Measurements from ENCODE around the gene MAGEB4. TPM values are rescaled to one million over a fixed set of nuclear protein-coding genes. Genes with fewer than 3 reads are reported as not detected.
"Not testable (repeated sequence)": the region's sequence is repeated elsewhere in the genome, so short reads cannot be mapped to it uniquely, and the experiment has no call there.

MAGEB4 gene, protein sequence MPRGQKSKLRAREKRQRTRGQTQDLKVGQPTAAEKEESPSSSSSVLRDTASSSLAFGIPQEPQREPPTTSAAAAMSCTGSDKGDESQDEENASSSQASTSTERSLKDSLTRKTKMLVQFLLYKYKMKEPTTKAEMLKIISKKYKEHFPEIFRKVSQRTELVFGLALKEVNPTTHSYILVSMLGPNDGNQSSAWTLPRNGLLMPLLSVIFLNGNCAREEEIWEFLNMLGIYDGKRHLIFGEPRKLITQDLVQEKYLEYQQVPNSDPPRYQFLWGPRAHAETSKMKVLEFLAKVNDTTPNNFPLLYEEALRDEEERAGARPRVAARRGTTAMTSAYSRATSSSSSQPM
- not detected for polyA plus RNA-seq (ENCODE audit: insufficient read length in 12 of 12)
- long read RNA-seq, donor 1 = 0 reads
- long read RNA-seq, donor 2 = 0 reads
- long read RNA-seq, donor 3 = 0 reads
- long read RNA-seq, donor 4 = 0 reads
- long read RNA-seq, donor 5 = 0 reads
- long read RNA-seq, donor 6 = 0 reads
- long read RNA-seq, donor 7 = 0 reads
- long read RNA-seq, donor 8 = 0 reads
- long read RNA-seq, donor 9 = 0 reads
- long read RNA-seq, donor 10 = 0 reads
- long read RNA-seq, donor 11 = 0 reads

DNA sequence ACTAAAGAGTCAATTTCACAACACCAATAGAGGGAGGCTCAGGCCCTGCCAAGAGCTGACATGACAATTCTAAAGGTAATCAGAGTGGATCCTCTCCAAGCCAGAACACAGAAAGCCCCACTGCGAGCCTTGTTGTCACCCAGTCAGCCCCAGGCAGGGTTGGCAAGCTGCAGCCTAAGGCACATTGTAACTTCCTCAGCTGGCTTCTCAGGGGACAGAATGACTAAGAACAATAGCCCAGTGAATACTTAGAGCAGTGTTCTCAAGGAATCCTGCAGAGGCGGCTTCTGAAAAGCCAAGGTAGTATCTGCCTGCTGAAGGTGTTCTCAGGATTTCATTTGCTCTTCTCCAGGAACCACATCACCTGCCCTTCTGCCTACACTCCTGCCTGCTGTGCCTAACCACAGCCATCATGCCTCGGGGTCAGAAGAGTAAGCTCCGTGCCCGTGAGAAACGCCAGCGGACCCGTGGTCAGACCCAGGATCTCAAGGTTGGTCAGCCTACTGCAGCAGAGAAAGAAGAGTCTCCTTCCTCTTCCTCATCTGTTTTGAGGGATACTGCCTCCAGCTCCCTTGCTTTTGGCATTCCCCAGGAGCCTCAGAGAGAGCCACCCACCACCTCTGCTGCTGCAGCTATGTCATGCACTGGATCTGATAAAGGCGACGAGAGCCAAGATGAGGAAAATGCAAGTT, at the start of gene MAGEB4:
Gene MAGEB4, plus strand, starts transcription at position 277 of the 692 bp plus-strand sequence. Its CDS starts 136 bp downstream, at position 413.
- no peak for DNase-seq

DNA sequence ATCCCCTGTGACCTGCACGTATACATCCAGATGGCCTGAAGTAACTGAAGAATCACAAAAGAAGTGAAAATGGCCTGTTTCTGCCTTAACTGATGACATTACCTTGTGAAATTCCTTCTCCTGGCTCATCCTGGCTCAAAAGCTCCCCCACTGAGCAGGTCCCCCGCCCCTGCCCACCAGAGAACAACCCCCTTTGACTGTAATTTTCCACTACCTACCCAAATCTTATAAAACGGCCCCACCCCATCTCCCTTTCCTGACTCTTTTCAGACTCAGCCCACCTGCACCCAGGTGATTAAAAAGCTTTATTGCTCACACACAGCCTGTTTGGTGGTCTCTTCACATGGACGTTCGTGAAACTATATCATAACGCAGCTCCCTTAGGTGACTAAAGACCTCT, 47.9 kb upstream of the MAGEB4 start:
- DNase-seq = not testable (repeated sequence)

DNA sequence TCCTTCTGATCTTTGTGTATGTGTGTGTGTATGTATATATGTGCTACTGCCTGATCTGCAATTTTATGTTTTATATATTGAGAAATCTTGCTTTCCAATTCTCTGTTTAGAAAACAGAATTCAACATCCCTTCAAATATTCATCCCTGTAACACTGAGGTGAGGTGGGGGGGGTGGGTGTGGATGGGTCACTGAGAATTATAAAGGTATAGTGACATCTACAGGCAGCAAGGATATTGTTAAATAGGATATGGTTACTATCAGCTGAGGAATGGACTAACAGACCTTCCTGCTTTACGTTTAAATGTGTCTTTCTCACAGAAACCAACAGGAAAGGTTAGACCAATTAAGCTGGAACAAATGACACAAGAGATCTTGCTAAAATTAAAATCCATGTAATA, 45.5 kb upstream of the MAGEB4 start:
- DNase-seq = peak; percentile 5

DNA sequence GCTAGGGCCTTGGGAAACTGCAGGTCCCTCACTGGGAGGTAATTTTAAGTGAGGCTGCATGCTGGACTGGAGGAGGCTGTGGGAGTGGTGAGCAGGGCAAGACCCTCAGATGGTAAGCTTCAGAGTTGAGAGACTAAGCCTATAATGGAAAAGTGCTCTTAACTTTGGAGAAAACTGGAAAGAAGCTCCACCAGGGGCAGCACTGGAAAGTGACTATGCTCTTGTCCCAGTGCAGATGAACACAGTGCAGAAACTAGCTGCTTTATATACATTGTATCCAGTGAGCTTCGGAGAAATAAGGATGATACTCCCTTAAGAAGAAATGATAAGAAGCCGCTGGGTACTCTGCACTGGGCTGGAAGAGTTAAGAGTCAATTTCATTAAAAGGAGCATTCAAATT, 29.6 kb upstream of the MAGEB4 start:
- no peak for DNase-seq

DNA sequence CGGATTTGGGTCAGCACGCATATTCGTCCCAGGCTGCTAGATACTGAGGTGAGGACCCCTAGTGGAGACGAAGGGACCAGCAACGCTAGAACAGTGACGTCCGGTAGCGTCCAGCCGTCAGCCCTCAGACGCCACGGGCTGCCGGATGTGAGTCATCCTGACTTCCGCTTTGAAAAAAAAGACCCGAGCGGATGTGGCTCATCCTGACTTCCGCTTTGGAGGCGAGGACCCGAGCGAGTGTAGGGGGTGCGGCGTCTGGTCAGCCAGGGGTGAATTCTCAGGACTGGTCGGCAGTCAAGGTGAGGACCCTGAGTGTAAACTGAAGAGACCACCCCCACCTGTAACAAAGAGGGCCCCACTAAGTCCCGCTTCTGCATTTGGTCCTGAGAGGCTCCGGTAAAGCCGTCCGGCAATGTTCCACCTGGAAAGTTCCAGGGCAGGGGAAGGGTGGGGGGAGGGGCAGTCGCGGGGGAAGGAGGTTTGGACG, 26.4 kb upstream of the MAGEB4 start, which contains the start of gene MAGEB2:
Gene MAGEB2, plus strand, starts transcription at position 207 of the 487 bp plus-strand sequence. CDS start 3,018 bp downstream, outside the sequence.
- DNase-seq = no peak

DNA sequence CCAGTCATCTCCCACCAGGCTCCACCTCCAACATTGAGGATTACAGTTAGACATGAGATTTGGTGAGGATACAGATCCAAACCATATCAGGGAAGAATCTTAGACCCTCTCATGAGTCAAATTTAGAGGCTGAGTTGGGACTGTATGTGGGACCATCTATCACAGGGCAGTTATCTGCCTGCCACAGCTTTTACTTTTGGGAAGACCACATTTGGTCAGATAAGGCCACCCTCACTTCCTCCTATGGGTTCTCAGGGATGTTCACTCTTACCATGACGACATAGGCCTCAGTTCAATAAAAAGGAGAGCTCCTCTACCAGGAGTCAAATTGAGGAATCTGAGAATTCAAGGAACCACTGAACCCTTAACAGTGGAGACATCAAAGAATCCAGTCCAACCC, 24.3 kb upstream of the MAGEB4 start:
- no peak for DNase-seq

DNA sequence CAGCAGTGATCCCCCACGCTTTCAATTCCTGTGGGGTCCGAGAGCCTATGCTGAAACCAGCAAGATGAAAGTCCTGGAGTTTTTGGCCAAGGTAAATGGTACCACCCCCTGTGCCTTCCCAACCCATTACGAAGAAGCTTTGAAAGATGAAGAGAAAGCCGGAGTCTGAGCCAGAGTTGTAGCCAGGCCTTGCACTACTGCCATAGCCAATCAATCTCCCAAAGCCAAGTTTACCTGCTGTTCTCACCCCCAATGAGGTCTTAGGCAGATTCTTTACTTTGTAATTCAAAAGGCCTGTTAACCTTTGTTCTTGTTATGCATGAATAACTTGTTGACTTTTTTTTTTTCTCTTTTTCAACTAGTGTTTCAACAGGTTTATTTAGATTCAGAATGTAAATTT, 22.4 kb upstream of the MAGEB4 start:
- DNase-seq = no peak

DNA sequence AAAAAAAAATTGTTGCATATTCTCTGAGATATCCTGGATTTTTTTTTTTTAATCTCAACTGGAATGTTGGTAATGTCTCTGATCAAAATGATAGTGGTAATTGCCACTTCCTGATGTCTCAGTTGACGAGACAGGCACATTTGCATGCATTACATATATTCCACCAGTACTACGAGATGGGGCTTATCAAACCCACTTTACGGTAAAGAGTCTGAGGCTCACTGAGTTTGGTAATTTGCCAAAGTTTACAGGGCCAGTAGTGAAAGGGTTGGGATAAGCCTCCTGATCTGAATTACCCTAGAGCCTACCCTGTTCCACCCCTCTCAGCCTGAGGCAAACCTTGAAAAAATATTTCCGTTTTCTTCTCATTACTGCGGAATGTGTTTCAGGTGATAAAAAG, 21.1 kb upstream of the MAGEB4 start:
- no peak for DNase-seq

DNA sequence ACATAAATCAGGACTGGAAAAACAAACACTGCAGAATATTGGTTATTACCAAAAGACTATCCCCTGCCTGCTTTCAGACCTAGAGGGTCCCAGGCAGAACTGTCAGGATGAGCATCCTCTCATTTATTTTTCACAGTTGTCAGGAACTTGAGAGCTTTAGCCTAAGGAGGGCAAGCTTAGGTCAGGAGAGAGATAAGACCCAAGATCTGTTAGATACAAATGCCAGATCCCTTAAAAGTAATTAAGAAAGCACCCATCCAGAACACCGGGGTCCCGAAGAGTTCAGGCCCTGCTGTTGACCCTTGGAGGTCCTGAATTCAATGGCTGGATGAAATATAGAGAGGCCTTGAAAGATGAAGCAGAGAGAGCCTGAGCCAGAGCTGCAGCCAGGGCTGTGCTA, 17.3 kb upstream of the MAGEB4 start:
- no peak for DNase-seq

DNA sequence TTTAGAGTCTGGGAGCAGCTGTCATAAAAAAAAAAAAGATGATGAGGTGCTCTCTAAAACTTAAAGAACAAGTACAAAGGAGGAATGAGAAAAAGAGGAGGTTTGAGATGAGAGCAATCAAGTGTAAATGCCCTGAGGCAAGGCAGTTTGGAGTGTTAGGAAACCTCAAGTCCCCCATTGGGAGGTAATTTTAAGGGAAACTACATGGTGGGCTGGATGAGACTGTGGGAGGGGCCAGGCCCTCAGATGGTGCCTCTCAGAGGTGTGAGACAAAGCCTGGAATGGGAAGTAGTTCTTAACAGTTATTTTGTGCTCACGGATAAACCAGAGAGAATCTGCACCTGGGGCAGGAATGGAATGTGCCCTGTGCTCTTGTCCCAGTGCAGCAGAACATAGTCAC, 13.3 kb upstream of the MAGEB4 start:
- DNase-seq = no peak

DNA sequence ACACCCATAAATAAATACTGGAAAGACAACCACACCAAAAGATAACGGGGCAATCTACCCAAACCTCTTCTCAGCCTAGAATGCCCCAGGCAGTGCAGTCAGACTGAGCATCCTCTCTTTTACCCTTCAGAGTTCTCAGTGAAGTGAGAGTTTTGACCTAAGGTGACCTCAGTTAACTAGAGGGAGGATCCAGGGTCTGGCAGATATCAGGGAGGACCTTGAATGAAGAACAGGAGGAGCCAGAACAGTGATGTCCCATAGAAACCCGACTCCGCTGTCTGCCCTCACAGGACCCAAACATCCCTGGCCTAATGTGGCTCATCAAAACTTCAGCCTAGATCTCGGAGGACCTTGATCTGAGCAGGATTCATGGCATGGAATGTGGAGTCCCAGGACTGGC, 11.4 kb upstream of the MAGEB4 start, which contains the start of gene MAGEB3:
Gene MAGEB3, plus strand, starts transcription at position 263 of the 400 bp plus-strand sequence. CDS start 5,268 bp downstream, outside the sequence.
- no peak for DNase-seq

DNA sequence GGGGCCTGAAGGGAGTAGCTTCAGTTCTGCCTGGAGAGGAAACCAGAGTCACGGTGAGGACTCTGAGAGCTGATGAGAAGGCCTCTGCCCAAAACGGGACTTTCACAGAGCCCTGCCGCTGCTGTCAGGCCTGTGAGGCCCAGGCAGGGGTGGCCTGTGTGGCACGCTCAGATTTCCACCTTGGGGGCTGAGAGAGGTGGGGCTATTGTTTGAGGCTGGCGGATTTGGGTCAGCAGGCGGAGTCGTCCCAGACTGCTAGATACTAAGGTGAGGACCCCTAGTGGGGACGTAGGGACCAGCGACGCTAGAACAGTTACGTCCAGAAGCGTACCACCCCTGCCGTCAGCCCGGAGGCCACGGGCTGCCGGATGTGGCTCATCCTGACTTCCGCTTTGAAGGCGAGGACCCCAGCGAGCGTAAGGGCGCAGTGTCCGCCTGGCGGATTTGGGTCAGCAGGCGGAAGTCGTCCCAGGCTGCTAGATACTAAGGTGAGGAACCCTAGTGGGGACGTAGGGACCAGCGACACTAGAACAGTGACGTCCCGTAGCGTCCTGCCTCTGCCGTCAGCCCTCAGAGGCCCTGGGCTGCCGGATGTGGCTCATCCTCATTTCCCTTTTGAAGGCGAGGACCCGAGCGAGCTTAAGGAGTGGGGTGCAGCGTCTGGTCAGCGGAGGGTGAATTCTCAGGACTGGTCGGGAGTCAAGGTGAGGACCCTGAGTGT, 5.1 kb downstream of the MAGEB4 start, which contains the start of gene MAGEB1:
Gene MAGEB1, plus strand, starts transcription at position 378 of the 721 bp plus-strand sequence. CDS start 3,348 bp downstream, outside the sequence.
- DNase-seq = no peak

DNA sequence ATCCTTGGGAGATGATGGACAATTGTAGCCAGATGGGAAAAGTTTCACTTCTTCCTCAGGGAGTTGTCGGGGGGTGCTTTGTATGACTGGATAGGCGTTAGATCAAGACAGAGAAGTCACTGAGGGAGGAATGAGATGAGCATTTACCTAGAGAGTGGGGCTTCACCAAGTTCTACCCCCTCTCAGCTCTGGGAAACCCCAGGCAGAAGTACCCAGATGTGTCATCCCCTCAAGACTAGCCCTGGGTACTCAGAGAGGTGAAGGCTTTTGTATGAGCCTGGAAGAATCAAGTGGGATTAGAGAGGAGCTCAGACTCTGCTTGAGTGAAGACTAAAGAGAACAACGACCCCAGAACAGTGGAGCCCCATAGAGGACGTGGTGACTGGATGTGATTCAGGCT, 7.1 kb downstream of the MAGEB4 start:
- DNase-seq = no peak

DNA sequence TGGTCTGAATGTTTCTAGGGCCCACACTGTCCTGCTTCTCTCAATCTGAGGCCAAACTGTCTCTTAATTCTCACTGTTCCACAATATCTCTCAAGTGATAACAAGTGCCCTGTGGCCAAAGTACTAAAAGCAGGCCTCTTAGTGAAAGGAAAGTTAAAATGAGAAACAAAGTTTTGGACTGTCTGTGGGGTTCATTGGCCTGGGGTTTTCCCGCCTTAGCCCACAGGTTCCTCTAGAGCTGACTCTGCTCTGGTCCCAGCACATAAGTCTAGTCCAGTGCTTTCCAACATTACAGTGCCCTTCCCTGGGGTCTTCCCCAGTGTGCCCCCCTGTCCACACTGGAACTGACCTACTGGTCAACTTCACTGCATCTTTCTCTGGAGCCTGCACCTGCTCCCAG, 11.5 kb downstream of the MAGEB4 start:
- DNase-seq = no peak

DNA sequence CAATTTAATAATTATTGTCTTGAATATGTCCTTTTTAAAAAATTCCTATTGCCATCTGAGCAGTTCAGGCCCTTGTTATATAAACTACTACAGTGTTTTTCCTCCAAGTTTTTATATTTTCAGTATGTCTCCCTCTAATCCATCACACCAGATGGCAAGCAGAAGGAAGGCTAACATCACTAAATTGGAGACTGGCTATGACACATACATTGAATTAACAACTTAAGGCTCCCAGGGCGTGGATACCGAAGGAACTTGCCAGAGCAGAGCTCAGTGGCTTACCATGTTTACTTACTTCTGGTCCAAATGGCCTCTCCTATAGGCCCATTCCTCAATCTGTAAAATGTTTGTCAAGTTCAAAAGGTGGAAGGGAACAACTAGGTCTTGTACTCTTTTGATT, 18.1 kb downstream of the MAGEB4 start:
- DNase-seq = no peak

DNA sequence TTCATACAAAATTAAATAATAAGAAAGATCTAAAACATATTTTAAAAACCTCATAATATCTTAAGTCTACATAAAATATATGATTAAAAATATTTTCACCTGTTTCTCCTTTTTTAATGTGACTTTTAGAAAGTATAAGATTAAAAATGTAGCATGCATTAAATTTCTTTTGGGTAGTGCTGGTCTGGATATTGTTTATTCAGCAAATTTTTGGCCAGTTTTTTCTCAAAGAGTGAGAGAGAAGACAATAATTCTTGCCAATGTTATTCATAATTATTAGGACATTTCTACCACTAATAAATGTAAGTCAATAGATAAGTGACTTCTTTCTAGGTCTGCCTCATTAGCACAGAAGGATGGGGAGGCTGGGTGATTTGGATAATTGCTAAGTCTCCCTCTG, 19.2 kb downstream of the MAGEB4 start:
- DNase-seq = no peak

DNA sequence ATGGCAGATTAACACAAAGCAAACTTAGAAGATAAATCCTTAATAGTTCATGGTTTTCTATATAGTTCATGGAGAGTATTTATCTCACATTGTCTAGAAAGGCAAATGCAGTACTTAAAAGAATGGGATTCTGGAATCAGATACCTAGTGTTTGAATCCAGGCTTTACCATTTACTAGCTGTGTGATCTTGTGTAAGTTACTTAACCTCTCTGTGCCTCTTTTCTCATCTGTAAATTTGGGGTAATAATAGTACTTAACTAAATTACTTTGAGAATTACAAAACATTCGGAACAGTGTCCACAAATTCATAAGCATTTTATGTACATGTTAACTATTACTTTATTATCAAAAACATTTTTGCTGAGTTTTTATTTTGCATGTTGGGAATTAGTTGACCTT, 21.0 kb downstream of the MAGEB4 start:
- no peak for DNase-seq

DNA sequence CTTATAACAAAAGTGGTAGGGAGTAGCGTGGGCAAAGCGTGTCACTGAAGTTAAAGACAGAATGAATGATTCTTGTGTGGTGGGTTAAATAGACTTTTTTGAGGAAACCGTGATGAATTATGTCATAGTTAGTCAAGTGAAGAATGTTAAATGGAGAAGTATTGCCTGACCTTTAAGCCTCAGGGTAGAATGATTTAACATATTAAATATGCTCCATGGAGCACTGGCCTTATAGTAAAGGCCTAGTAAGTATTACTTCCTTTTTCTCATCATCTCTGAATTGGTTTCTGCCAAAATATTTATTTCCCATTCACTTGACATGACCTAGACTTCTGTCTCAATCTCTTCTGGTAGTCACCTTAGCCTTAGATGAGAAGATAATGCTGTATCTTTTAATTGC, 28.8 kb downstream of the MAGEB4 start:
- no peak for DNase-seq

DNA sequence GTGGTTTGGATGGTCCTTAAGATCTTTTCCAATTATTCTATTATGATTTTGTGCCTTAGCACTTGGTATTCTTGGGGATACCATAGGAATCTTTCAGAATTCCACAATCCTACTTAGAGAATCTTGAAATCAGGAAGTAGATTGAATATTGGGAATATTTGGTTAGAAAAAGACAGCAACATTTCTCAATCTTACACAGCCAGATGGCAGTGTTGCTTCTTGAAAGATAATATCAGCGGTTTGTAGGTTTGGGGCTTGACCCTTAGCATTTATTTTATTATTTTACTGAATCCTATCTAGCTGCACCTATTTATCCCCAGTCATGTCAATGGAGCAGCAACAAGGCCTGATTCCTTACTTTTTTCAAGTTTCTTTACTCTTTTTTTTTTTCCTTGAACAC, 33.7 kb downstream of the MAGEB4 start:
- peak; percentile 2 for DNase-seq

DNA sequence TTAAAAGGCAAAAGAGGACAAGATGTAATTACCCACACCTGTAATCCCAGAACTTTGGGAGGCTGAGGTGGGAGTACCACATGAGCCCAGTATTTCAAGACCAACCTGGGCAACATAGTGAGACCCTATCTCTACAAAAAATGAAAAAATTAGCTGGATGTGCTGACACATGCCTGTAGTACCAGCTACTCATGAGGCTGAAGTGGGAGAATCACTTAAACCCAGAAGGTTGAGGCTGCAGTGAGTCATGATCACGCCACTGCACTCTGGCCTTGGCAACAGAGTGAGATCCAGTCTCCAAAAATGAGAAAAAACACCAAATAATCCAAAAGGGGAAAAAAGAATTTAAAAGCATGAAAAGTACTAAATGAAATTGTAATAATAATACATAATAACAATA, 36.6 kb downstream of the MAGEB4 start:
- DNase-seq = no peak

DNA sequence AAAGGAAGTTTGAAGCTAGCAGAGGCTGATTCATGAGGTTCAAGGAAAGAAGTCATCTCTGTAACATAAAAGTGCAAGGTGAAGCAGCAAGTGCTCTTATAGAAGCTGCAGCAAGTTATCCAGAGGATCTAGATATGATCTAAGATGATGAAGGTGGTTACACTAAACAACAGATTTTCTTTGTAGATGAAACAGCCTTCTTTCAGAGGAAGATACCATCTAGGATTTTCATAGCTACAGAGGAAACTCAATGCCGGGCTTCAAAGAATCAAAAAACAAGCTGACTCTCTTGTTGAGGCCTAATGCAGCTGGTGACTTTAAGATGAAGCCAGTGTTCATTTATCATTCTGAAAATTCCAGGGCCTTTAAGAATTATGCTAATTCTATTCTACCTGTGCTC, 38.6 kb downstream of the MAGEB4 start:
- no peak for DNase-seq

DNA sequence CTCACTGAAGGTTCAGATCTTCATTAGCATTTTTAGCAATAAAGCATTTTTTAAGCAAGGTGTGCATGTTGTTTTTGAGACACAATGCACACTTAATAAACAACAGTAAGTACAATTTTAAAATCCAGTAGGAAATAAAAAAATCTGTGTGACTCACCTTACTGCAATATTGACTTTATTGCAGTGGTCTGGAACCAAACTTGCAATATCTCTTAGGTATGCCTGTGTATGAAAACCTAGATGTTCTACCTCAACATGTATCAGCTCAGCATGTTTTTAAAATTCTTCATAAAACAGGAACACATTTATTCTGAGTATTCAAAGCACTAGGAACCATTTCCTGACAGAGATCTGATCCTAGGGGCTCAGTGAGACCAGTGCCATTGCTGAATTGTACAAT, 40.7 kb downstream of the MAGEB4 start:
- DNase-seq = no peak

Measured in muscle of arm (tissue), 14 donors.